PFSK-1 (cell line): ENCODE data around the gene CAV1.

Source experiments
- FOXP2 ChIP-seq: optimal IDR thresholded peaks from 2 replicates; pipeline ENCODE3; 2011; ENCODE audit warnings: borderline replicate concordance, control low read depth, inconsistent platforms; ENCODE audit not compliant: insufficient read depth; ENCODE audit errors: extremely low read length, extremely low read depth
- POLR2AphosphoS5 ChIP-seq: IDR thresholded peaks from 2 replicates; pipeline ENCODE4 v1.6.1; 2012; ENCODE audit warnings: low read depth, mild to moderate bottlenecking, control low read depth, low read length, moderate library complexity
- REST ChIP-seq, 2 experiments: IDR thresholded peaks; 2 replicates each; pipeline versions ENCODE4 v1.6.1 to v1.8.0; 2011 to 2012; ENCODE audit warnings: low read depth in 2 of 2, low read length in 2 of 2, control low read depth in 1 of 2, inconsistent platforms in 1 of 2, mild to moderate bottlenecking in 1 of 2, moderate library complexity in 1 of 2; ENCODE audit not compliant: insufficient read depth in 1 of 2
- SIN3A ChIP-seq: IDR thresholded peaks from 2 replicates; pipeline ENCODE4 v1.6.1; 2012; ENCODE audit warnings: mild to moderate bottlenecking, low read length, moderate library complexity, borderline replicate concordance; ENCODE audit not compliant: insufficient read depth
- TAF1 ChIP-seq: IDR thresholded peaks from 2 replicates; pipeline ENCODE4 v1.6.1; 2012; ENCODE audit warnings: low read length, control low read depth, borderline replicate concordance; ENCODE audit not compliant: insufficient read depth

GRCh38 chr7:116487907-116488521 lies 36.8 kb upstream of the CAV1 start:
- TF ChIP-seq POLR2AphosphoS5 (no peak), REST (IDR thresholded peaks at IDR 0.05; ENCODE audit: insufficient read depth in 1 of 2, low read depth in 2 of 2, low read length in 2 of 2) (no peak), SIN3A (no peak), TAF1 (no peak), FOXP2 (no peak)
